ES-I3 (cell line): ENCODE results near the gene NAE1.
"Not testable (repeated sequence)": the region's sequence is repeated elsewhere in the genome, so short reads cannot be mapped to it uniquely, and the experiment has no call there.

Experiments used
- H3K36me3 ChIP-seq: 2 replicates; pipeline ENCODE4 v1.6.1; 2013; ENCODE audit warnings: mild to moderate bottlenecking, low read length, control low read depth, moderate library complexity; ENCODE audit not compliant: insufficient read depth
- H3K4me1 ChIP-seq: 2 replicates; pipeline ENCODE4 v1.6.1; 2013; ENCODE audit warnings: mild to moderate bottlenecking, control low read depth, low read length; ENCODE audit not compliant: insufficient read depth
- H3K9ac ChIP-seq: 2 replicates; pipeline ENCODE4 v1.6.1; 2013; ENCODE audit warnings: low read depth, mild to moderate bottlenecking, low read length, moderate library complexity
- H3K9me3 ChIP-seq: 2 replicates; pipeline ENCODE4 v1.6.1; 2013; ENCODE audit warnings: mild to moderate bottlenecking, low read length, moderate library complexity; ENCODE audit not compliant: control insufficient read depth, insufficient read depth

The NAE1 gene

GRCh38 chr16:66801320-66802105 lies 29.3 kb downstream of the NAE1 start, which contains the start of gene TERB1:
TERB1 (minus strand) TSS chr16:66801584; CDS start chr16:66796798, 4,786 bp downstream.
- H3K9ac ChIP-seq = no peak within 1 kb of the TSS
- no peaks in the 10 kb centered on the region for H3K4me1 ChIP-seq
- peaks cover 5% of the 10 kb centered on the region for H3K36me3 ChIP-seq
- no peaks in the 10 kb centered on the region for H3K9me3 ChIP-seq

- no peaks in the 10 kb centered on the region for H3K9me3 ChIP-seq
- H3K4me1 ChIP-seq = no peaks in the 10 kb centered on the region
- peaks cover 5% of the 10 kb centered on the region for H3K36me3 ChIP-seq
- no peak overlapping the region for H3K9ac ChIP-seq
Observed at GRCh38 chr16:66800856-66801255, 29.9 kb downstream of the NAE1 start.

GRCh38 chr16:66798161-66798560 lies 32.6 kb downstream of the NAE1 start:
- H3K9me3 ChIP-seq = no peaks in the 10 kb centered on the region
- no peak overlapping the region for H3K9ac ChIP-seq
- no peaks in the 10 kb centered on the region for H3K4me1 ChIP-seq
- no peaks in the 10 kb centered on the region; the same call in 1 of the 2 replicates for H3K36me3 ChIP-seq

- H3K9me3 ChIP-seq, H3K4me1 ChIP-seq, H3K36me3 ChIP-seq, H3K9ac ChIP-seq: not testable (repeated sequence)
Observed at GRCh38 chr16:66793984-66794383, 36.8 kb downstream of the NAE1 start.

GRCh38 chr16:66790130-66790733 lies 40.5 kb downstream of the NAE1 start:
- Histone ChIP-seq H3K9ac (no peak overlapping the region), H3K4me1 (no peaks in the 10 kb centered on the region), H3K9me3 (no peaks in the 10 kb centered on the region), H3K36me3 (no peaks in the 10 kb centered on the region)

- Histone ChIP-seq H3K36me3 (no peaks in the 10 kb centered on the region), H3K4me1 (no peaks in the 10 kb centered on the region), H3K9ac (no peak overlapping the region), H3K9me3 (no peaks in the 10 kb centered on the region)
Observed at GRCh38 chr16:66787427-66787826, 43.3 kb downstream of the NAE1 start.

GRCh38 chr16:66786551-66786950 lies 44.2 kb downstream of the NAE1 start:
- Histone ChIP-seq H3K9me3 (no peaks in the 10 kb centered on the region), H3K36me3 (no peaks in the 10 kb centered on the region), H3K4me1 (no peaks in the 10 kb centered on the region), H3K9ac (no peak overlapping the region)

GRCh38 chr16:66776457-66776856 lies 54.3 kb downstream of the NAE1 start:
- H3K9ac ChIP-seq = no peak overlapping the region
- no peaks in the 10 kb centered on the region for H3K4me1 ChIP-seq
- no peaks in the 10 kb centered on the region for H3K36me3 ChIP-seq

GRCh38 chr16:66774981-66775380 lies 55.8 kb downstream of the NAE1 start:
- no peaks in the 10 kb centered on the region for H3K9me3 ChIP-seq
- no peaks in the 10 kb centered on the region for H3K36me3 ChIP-seq
- no peak overlapping the region for H3K9ac ChIP-seq
- H3K4me1 ChIP-seq = no peaks in the 10 kb centered on the region

More at GRCh38 chr16:66776457-66776856, 54.3 kb downstream of the NAE1 start:
- H3K9me3 ChIP-seq = no peaks in the 10 kb centered on the region

GRCh38 chr16:66758086-66758485 lies 72.7 kb downstream of the NAE1 start:
- Histone ChIP-seq H3K9me3 (no peaks in the 10 kb centered on the region), H3K9ac (no peak overlapping the region), H3K4me1 (no peaks in the 10 kb centered on the region), H3K36me3 (no peaks in the 10 kb centered on the region)

- Histone ChIP-seq H3K9ac (no peak overlapping the region), H3K9me3 (no peaks in the 10 kb centered on the region), H3K36me3 (no peaks in the 10 kb centered on the region), H3K4me1 (no peaks in the 10 kb centered on the region)
Observed at GRCh38 chr16:66754819-66755218, 76.0 kb downstream of the NAE1 start.

GRCh38 chr16:66754211-66754610 lies 76.6 kb downstream of the NAE1 start:
- no peaks in the 10 kb centered on the region; the same call in 1 of the 2 replicates for H3K4me1 ChIP-seq
- H3K36me3 ChIP-seq = peaks cover 2% of the 10 kb centered on the region
- no peaks in the 10 kb centered on the region for H3K9me3 ChIP-seq
- no peak overlapping the region for H3K9ac ChIP-seq

GRCh38 chr16:66752958-66753357 lies 77.8 kb downstream of the NAE1 start:
- Histone ChIP-seq H3K36me3 (peaks cover 11% of the 10 kb centered on the region), H3K4me1 (no peaks in the 10 kb centered on the region; the same call in 1 of the 2 replicates), H3K9me3 (no peaks in the 10 kb centered on the region), H3K9ac (no peak overlapping the region)
